HG03039 (cell line): ENCODE data around the gene RFESD.

Experiments
- ATAC-seq: cut with Tn5 transposase; IDR thresholded peaks from one replicate; pipeline ENCODE4 v1.9.1; 2021; ENCODE audit warnings: mild to moderate bottlenecking, moderate library complexity; ENCODE audit not compliant: unreplicated experiment

RFESD gene

GRCh38 chr5:95660060-95660459 is 13.5 kb downstream of the RFESD start:
- ATAC-seq: no peak

DNA sequence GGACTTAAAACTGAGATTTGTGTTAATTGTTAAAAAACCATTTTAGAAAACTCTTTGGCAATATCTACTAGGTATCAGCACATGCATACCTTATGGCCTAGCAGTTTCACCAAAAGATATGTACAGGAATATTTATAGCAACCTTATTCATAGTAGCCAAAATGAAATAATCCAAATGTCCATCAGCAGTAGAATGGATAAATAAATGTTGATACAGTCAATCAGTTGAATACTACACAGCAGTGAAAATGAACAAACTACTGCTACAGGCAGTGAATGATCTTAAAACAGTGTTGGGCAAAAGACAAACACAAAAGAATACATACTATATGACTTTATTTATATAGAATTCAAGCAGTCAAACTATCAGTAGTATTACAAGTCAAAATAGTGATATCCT is 16.4 kb downstream of the RFESD start:
- no peak for ATAC-seq

- ATAC-seq: no peak
Observed at GRCh38 chr5:95664204-95664786, 17.7 kb downstream of the RFESD start.

DNA sequence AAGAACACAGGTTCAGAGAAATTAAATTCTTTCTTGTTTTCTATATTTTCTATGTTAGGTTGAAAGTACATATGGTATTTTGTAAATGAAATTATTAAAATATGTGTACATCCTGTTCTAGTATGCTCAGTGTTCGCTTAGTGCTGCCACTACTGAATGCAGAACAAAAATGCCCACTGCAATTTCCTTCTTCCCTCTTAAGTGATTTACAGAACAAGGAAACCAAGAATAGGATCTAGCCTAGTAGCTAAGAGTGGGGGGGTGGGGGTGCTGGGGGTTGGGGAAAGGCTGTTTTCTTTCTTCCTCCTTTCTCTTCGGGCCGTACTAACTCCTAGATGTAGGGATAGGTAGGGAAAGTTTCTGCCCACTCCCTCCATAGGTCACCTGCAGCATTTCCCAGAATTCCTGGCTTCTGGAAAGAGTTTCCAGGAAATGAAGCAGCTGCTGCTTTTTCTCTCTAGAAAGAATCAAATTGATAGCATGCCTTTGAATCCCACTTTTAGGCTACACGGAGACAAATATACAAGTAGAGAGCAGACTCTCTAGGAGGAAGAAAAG is 20.6 kb downstream of the RFESD start:
- no peak for ATAC-seq

DNA sequence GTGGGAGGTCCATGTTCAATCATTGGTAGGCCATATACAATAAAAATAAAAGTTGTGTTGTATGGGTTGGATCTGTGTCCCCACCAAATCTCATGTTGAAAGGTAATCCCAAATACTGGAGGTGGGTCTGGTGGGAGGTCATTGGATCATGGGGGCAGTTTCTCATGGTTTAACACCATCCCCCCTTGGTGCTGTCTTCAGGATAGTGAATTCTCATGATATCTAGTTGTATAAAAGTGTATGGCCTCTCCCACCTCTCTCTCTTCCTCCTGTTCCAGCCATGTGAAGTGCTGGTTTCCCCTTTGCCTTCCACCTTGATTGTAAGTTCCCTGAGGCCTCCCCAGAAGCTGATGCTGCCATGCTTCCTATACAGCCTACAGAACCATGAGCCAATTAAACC is 21.1 kb downstream of the RFESD start:
- no peak for ATAC-seq

GRCh38 chr5:95668216-95668615 is 21.6 kb downstream of the RFESD start:
- no peak for ATAC-seq

GRCh38 chr5:95668728-95669127 is 22.2 kb downstream of the RFESD start:
- no peak for ATAC-seq

DNA sequence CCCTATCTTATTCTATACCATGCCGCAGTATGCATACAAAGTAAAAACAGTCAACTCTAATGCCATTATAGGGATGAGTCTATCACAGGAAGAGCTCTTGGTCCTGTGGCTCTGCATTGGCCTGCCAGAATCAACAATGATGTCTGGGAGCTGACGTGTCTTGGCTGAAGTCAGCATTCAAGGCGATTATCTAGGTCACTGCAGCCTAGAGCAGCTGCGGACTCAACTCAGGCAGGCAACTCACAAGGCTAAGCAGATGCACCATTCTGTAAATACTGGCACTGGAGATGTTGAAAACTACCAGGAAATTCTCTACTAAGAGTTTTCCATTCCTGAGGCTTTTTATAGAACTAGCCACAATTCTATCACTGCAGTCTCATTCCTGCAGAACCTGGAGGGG is 23.0 kb downstream of the RFESD start:
- ATAC-seq: no peak

- ATAC-seq: no peak
Observed at GRCh38 chr5:95669985-95670384, 23.4 kb downstream of the RFESD start.

GRCh38 chr5:95670568-95670967 is 24.0 kb downstream of the RFESD start:
- ATAC-seq: no peak

GRCh38 chr5:95671826-95672225 is 25.2 kb downstream of the RFESD start:
- no peak for ATAC-seq

DNA sequence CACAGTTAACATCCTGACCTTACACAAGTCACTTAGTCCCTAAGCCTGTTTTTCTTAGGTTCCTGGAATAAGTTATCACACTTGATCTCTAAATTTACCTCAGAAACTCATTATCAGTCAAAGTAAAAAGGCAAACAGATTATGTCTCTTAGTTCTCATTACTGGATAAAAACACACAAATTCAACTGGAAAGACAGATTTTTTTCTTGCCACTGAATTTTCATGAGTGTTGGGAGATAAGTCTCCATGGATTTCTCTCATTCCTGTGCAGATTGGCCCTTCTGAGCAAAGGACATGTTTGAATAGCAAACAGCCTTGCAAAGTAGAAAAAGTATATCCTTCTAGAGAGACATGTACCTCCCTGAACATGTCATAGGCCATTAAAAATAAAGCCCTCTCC is 26.1 kb downstream of the RFESD start:
- ATAC-seq: no peak

GRCh38 chr5:95673081-95673480 is 26.5 kb downstream of the RFESD start:
- ATAC-seq: no peak

DNA sequence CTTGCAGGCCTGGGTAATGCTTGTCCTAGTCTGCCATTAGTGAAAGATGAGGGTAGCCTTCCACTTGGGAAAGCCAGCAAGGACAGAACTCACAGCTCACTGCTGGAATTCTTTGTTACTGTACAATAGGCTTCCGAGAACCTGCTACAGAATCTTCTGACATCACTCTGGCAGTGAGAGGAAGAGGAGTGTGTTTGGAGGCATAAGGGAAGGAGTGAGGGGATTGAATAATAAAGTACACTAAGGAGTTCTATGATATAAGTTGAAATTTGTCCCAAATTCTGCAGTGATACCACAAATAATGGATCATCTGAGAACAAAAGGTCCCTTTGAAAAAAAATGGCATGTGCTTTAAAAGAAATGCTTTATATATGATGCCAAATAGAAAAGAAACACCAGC is 36.3 kb downstream of the RFESD start, which contains the start of gene SPATA9:
Gene SPATA9 (minus strand): TSS at position 101 of the 400 bp plus-strand sequence. CDS start 137 bp downstream, outside the sequence.
- no peak for ATAC-seq

DNA sequence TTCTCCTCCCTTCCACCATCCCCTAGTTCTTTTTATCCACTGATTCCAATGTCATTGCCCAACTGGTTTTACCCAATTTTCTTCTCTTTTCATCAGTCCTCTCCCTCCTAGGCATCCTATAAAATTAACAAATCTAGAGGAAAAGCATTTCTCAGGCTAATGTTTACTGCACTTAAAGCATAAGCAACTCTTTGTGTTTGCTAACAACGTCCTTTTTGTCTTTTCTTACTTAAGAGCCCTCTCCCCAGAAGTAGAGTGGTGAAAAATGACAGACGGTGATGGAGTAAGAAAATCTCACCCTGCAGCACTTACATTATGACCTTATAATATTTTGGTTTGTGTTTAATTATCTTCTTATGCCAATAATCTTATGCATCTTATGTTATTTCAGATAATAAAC is 37.8 kb downstream of the RFESD start:
- no peak for ATAC-seq

- no peak for ATAC-seq
Observed at GRCh38 chr5:95686651-95687050, 40.1 kb downstream of the RFESD start.

DNA sequence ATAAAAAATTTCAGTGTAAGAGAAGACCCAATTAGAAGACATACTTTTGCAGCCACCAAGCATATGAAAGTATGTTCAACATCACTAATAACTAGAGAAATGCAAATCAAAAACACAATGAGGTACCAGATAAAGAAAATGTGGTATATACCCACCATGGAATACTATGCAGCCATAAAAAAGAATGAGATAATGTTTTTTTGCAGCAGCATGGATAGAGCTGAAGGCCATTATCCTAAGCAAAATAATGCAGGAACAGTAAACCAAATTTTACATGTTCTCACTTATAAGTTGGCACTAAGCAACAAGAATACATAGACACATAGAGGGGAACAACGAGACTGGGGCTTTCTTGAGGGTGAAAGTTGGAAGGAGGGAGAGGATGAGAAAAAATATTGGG is 43.1 kb downstream of the RFESD start:
- ATAC-seq: no peak

- no peak for ATAC-seq
Observed at GRCh38 chr5:95690333-95690732, 43.8 kb downstream of the RFESD start.

DNA sequence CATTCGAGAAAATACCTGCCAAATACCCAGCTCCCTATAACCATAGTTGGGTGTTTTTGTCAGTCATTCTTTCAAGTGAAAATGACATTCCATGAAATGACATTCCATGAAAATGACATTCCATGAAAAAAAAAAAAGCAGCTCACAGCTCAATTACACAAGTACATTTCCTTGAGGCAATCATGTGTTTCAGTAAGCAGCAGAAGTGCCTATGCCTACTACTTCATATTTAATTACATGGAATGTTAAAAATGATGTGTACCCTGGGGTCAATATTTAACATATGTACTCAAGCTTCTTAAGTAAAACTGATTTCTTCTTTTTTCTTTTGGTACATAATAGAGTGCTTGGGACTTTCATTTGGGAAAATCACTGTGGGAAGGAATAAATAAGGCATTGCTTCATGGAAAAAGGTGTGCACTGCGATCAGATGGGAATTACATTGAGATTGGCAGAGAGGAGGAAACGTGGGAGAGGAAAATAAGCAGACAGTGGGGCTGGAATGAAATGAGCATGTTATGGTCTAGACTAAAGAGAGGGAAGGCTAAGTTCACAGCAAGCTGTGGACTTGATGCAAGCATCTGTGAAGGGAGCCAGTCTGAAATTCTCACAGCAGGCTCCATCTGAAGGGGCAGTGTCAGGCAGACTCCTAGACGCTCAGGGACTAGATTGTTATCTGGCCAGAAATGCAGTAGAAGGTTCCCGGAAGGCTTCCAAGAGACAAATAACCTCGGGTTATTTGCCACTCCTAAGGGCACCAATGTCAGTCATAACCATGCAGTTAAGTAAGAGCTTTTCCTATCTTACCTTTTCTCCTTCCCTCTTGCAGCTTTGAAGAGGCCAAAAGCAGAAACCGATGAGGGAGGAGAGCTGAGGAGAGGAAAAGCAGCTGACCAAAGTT is 51.5 kb downstream of the RFESD start:
- no peak for ATAC-seq

DNA sequence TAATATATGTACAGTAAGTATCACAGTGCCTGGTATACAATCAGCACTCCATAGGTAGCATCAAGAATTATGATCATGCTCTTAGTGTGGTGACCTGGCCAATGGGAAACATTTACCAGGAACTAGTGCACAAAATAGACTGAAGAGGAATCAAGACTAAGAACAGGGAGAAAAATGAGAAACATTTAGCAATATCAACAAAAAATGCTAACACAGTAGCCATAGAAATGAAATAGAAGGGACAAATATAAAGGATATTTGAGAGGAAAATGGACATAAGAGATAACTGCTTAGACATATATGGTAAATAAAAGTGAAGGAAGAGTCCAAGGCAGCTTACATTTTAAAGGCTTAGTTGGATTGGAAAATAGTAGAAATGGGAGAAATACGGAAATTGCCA is 52.8 kb downstream of the RFESD start:
- no peak for ATAC-seq

- no peak for ATAC-seq
Observed at GRCh38 chr5:95701074-95701473, 54.5 kb downstream of the RFESD start.

DNA sequence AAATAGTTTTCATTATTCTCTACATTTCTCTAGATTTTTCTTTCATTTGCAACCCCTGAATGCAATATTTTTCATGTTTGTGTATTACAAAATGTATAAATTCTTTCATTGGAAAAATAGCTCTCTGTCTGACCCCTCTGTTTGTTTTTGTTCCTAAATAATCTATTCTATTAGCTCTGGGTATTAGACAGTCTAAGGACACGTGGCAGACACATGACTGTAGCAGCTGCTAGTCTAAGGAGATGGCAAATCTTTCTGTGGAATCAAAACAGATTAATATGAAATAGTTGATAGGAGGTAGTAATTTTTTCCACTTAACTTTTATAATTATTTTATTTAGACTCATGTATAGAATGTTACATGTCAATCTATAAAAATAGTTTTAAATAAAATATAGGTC is 57.6 kb downstream of the RFESD start:
- ATAC-seq: no peak
